Sigmoid colon (tissue), 7 donors: ENCODE data around the gene MEI1. TPM values are rescaled to one million over a fixed set of nuclear protein-coding genes. Genes with fewer than 3 reads are reported as not detected.

Source experiments
- DNase-seq: peaks from one replicate; pipeline ENCODE4 v3.0.0-alpha.2; 2019
- H3K27ac ChIP-seq, 4 donors: fragments of 200-600 bp; sonication (generic); one replicate each; pipeline ENCODE4 v1.5.1; 2016 to 2019; ENCODE audit warnings: mild to moderate bottlenecking in 1 of 4
- H3K27me3 ChIP-seq, 3 donors: fragments of 200-600 bp; sonication (generic); one replicate each; pipeline ENCODE4 v1.5.1; 2019; ENCODE audit warnings: mild to moderate bottlenecking in 1 of 3
- H3K36me3 ChIP-seq, 4 donors: fragments of 200-600 bp; sonication (generic); one replicate each; pipeline ENCODE4 v1.5.1; 2016 to 2019
- H3K4me1 ChIP-seq, 4 donors: fragments of 200-600 bp; sonication (generic); one replicate each; pipeline ENCODE4 v1.5.1; 2017 to 2019
- H3K4me3 ChIP-seq, 4 donors: fragments of 200-600 bp; sonication (generic); one replicate each; pipeline ENCODE4 v1.5.1; 2017 to 2019; ENCODE audit warnings: mild to moderate bottlenecking in 2 of 4, moderate library complexity in 1 of 4
- H3K9me3 ChIP-seq, 4 donors: fragments of 200-600 bp in 3 of 4; sonication (generic) in 3 of 4; one replicate each; pipeline versions ENCODE4 v1.5.1 to v1.6.1; 2013 to 2019
- EP300 ChIP-seq, 4 donors: sonication (generic); formaldehyde crosslinking; IDR thresholded peaks; one replicate each; pipeline ENCODE4 v1.6.1; 2017; ENCODE audit warnings: antibody characterized with exemption in 4 of 4
- POLR2A ChIP-seq, 2 donors: fragments of 450-650 bp; IDR thresholded peaks; one replicate each; pipeline ENCODE4 v1.6.1; 2016; ENCODE audit warnings: antibody characterized with exemption in 2 of 2, mild to moderate bottlenecking in 2 of 2, moderate library complexity in 2 of 2
- POLR2AphosphoS5 ChIP-seq, 4 donors: sonication (generic); formaldehyde crosslinking; IDR thresholded peaks; one replicate each; pipeline ENCODE4 v1.6.1; 2017; ENCODE audit warnings: antibody characterized with exemption in 4 of 4
- WGBS, 2 donors: extraction: QIAGEN DNeasy Blood & Tissue Kit; methylation state at CpG; one replicate each; pipeline ENCODE4 v1.1.7; 2013; 5-methylcytosine and 5-hydroxymethylcytosine counted together
- intact Hi-C: fragments of 100-400 bp; cut with DNase I; formaldehyde crosslinking; loops from one replicate; pipeline ENCODE4 v1.15.1; 2023
- polyA plus RNA-seq, 3 donors: library from polyadenylated mRNA; stranded (reverse); fragments of 200-250 nt; gene quantifications; one replicate each; pipeline ENCODE4 v1.2.3, GENCODE V29; 2013
- total RNA-seq, 4 donors: library from RNA; depleted of rRNA; stranded (reverse); fragments of >200 nt; gene quantifications; one replicate each; pipeline ENCODE4 v1.1.0, GENCODE V29; 2016
- TF ChIP-seq, protein P1 (sequence below), 4 experiments: fragments of 450-650 bp in 3 of 4; fragments of 200-600 bp in 1 of 4; IDR thresholded peaks; one replicate each; pipeline ENCODE4 v1.5.1; 2016 to 2019; ENCODE audit warnings: antibody characterized with exemption in 4 of 4, mild to moderate bottlenecking in 3 of 4, moderate library complexity in 2 of 4
- donor health status: healthy with polysubstance abuse.
- donor health status: Bipolar disorder and iron deficiency.
- donor health status: healthy.

Gene MEI1
- total and polyA plus RNA-seq, 7 donors: 0.54 to 6.4 (median 1.2) TPM; not detected in 2

DNA sequence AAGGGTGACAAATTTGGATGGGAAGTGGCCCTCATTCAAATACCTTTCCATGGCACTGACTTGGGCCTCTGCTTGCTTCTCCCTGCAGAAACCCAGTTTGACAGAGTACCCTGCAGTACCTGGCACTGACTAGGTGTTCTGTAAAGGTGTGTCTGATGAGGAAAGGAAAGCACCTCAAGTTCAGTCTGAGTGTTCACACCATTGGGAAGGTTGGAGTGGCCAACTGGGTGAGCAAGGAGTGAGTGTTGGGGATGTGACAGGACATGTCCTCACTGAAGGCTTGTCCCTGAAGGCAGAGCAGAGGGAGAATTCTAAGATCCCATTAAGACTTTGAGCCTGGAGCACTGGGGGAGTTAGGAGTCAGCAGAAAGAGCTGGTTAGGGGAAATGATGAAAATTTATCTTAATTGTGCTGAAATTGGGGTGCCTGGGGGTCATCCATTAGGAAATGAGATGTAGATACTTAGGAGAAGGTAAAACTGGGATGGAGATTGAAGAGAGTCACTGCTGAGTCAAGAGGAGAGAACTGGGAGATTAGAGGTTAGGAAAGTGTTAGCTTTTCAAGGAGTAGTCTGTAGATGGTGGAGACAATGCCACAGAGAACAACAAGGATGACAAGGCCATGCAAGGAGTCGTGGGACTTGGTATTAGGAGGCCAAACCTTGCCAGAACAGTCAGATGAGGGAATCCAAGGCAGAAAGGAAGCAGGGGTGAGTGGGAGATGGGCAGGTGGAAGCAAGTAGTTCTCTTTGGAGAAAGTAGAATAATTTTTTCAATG, 139.7 kb downstream of the MEI1 start:
- 80 to 86% methylated on average over 1 of the region's 1 CpG for WGBS, 2 donors
- H3K36me3 ChIP-seq: peaks cover 0 to 23% (median 2%) of the 10 kb centered on the region in 4 donors
- H3K4me3 ChIP-seq: no peak overlapping the region
- H3K4me1 ChIP-seq: peaks cover 0 to 29% (median 15%) of the 10 kb centered on the region in 4 donors
- H3K27ac ChIP-seq: no peak overlapping the region
- no peak for DNase-seq
- no peaks in the 10 kb centered on the region for H3K9me3 ChIP-seq
- intact Hi-C loops: no loop called here
- TF ChIP-seq POLR2A (IDR thresholded peaks at IDR 0.05) (no peak), POLR2AphosphoS5 (IDR thresholded peaks at IDR 0.05) (no peak), EP300 (IDR thresholded peaks at IDR 0.05) (no peak)
- TF ChIP-seq, protein P1, sequence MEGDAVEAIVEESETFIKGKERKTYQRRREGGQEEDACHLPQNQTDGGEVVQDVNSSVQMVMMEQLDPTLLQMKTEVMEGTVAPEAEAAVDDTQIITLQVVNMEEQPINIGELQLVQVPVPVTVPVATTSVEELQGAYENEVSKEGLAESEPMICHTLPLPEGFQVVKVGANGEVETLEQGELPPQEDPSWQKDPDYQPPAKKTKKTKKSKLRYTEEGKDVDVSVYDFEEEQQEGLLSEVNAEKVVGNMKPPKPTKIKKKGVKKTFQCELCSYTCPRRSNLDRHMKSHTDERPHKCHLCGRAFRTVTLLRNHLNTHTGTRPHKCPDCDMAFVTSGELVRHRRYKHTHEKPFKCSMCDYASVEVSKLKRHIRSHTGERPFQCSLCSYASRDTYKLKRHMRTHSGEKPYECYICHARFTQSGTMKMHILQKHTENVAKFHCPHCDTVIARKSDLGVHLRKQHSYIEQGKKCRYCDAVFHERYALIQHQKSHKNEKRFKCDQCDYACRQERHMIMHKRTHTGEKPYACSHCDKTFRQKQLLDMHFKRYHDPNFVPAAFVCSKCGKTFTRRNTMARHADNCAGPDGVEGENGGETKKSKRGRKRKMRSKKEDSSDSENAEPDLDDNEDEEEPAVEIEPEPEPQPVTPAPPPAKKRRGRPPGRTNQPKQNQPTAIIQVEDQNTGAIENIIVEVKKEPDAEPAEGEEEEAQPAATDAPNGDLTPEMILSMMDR (IDR thresholded peaks at IDR 0.05): no peak
- no peaks in the 10 kb centered on the region for H3K27me3 ChIP-seq

- no peak for DNase-seq
- Histone ChIP-seq H3K36me3 (peaks cover 0 to 23% (median 2%) of the 10 kb centered on the region in 4 donors), H3K27me3 (no peaks in the 10 kb centered on the region), H3K9me3 (no peaks in the 10 kb centered on the region), H3K27ac (no peak overlapping the region), H3K4me1 (peaks cover 0 to 32% (median 10%) of the 10 kb centered on the region in 4 donors), H3K4me3 (no peak overlapping the region)
- intact Hi-C loops: no loop called here
- TF ChIP-seq POLR2A (IDR thresholded peaks at IDR 0.05): no peak
- 89 to 90% methylated on average over 5 of the region's 5 CpGs for whole genome bisulfite sequencing, 2 donors
Measured at GRCh38 chr22:41840216-41840615, 140.9 kb downstream of the MEI1 start.

- H3K4me3 ChIP-seq: no peak overlapping the region
- TF ChIP-seq EP300 (IDR thresholded peaks at IDR 0.05): no peak
- TF ChIP-seq POLR2AphosphoS5 (IDR thresholded peaks at IDR 0.05): no peak
- TF ChIP-seq, protein P1 (IDR thresholded peaks at IDR 0.05): no peak
- TF ChIP-seq POLR2A (IDR thresholded peaks at IDR 0.05): no peak
- H3K9me3 ChIP-seq: no peaks in the 10 kb centered on the region
- intact Hi-C loops: no loop called here
- H3K27me3 ChIP-seq: no peaks in the 10 kb centered on the region
- peaks cover 0 to 39% (median 10%) of the 10 kb centered on the region in 4 donors for H3K4me1 ChIP-seq
- H3K27ac ChIP-seq: peak overlapping the region in 2 of 4 donors; percentile 11 to 47
- 15 to 61% methylated on average over 3 of the region's 3 CpGs for WGBS, 2 donors
- no peak for DNase-seq
- H3K36me3 ChIP-seq: peaks cover 0 to 14% (median 2%) of the 10 kb centered on the region in 4 donors
Measured at GRCh38 chr22:41841085-41841712, 141.9 kb downstream of the MEI1 start.

- WGBS, 2 donors: 28 to 70% methylated on average over 8 of the region's 8 CpGs
- H3K27me3 ChIP-seq: no peaks in the 10 kb centered on the region
- no peak overlapping the region for H3K4me3 ChIP-seq
- H3K36me3 ChIP-seq: peaks cover 0 to 6% (median 2%) of the 10 kb centered on the region in 4 donors
- DNase-seq: no peak
- intact Hi-C loops: no loop called here
- no peak overlapping the region for H3K27ac ChIP-seq
- TF ChIP-seq POLR2AphosphoS5 (IDR thresholded peaks at IDR 0.05): no peak
- TF ChIP-seq, protein P1 (IDR thresholded peaks at IDR 0.05): no peak
- no peak for TF ChIP-seq EP300 (IDR thresholded peaks at IDR 0.05)
- no peak for TF ChIP-seq POLR2A (IDR thresholded peaks at IDR 0.05)
- H3K4me1 ChIP-seq: peaks cover 0 to 39% (median 10%) of the 10 kb centered on the region in 4 donors
- H3K9me3 ChIP-seq: no peaks in the 10 kb centered on the region
Measured at GRCh38 chr22:41842996-41843970, 144.0 kb downstream of the MEI1 start.
